GM19351 (cell line): Measurements from ENCODE around the gene COPG1.

ENCODE experiments used
- ATAC-seq: cut with Tn5 transposase; IDR thresholded peaks from one replicate; pipeline ENCODE4 v1.9.1; 2021; ENCODE audit warnings: mild to moderate bottlenecking, moderate library complexity; ENCODE audit not compliant: unreplicated experiment

Gene COPG1

DNA sequence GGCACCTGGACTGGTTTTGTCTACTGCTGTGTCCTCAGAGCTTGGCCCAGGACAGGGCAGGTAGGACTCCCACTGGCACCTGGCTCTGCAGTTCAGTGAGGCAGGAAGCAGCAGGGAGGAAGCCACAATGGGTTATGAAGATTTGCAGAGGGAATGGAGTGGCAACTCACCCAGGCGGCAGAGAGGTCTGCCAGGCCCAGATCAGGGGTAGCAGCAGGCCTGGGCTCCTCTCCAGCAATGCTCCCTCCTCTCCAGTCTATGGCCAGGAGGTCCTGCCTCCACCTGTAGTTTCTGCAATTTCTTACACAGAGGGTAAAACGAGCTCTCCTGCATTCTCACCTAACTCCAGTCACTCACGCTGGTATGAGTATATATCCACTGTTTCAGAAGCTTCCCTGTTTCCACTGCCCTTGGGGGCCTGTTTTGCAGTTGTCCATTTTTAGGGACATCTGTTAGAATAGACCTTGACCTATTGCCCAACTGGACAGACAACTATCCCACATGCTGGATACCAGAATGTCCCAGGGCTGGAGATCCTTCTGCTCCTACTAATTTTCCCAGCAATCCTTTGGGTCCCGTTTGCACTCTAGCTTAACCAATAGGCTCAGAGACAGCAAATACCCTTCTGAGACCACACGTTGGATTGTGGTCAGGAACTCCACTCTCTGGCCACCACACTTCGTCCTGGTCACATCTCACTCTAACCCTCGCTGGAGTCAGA is 64.4 kb downstream of the COPG1 start:
- ATAC-seq, result no peak

DNA sequence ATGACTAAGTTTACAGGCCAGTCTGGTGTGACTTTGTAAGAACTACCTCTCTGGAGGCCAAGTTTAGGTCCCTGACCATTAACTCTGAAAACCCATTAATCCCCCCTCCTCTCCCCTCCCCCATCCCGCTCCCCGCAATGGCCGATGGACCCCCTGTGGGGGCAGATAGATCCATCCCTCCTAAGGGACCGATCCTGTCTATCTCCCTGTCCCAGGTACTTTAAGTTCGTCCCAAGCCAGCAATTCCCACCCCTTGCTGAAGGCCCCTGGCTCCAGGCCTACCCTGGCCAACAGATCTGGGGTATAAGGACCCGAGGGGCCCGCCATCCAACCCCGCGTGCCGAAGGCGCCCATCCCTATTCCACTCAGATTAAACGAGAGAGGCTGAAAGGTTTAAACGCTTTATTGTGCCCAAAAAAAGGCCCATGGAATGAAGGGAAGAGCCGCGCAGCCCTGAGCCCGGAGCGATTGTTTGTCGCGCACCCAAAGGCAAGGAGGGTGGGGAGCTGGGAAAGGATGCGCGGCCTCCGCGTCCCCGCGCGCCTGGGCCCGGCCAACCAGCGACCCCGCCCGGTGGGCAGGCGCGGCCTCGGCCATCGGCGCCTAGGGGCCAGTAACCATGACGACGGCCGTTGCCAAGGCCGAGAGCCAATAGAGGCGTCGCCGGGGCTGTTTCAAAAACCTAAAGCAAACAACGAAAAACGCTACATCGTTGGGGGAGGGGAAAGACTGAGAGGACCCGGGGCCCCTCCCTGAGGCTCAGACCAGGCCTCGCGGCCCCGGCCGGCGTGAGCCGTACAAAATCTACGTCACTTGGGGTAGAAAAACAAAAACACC is 65.2 kb downstream of the COPG1 start:
- ATAC-seq, result no peak

DNA sequence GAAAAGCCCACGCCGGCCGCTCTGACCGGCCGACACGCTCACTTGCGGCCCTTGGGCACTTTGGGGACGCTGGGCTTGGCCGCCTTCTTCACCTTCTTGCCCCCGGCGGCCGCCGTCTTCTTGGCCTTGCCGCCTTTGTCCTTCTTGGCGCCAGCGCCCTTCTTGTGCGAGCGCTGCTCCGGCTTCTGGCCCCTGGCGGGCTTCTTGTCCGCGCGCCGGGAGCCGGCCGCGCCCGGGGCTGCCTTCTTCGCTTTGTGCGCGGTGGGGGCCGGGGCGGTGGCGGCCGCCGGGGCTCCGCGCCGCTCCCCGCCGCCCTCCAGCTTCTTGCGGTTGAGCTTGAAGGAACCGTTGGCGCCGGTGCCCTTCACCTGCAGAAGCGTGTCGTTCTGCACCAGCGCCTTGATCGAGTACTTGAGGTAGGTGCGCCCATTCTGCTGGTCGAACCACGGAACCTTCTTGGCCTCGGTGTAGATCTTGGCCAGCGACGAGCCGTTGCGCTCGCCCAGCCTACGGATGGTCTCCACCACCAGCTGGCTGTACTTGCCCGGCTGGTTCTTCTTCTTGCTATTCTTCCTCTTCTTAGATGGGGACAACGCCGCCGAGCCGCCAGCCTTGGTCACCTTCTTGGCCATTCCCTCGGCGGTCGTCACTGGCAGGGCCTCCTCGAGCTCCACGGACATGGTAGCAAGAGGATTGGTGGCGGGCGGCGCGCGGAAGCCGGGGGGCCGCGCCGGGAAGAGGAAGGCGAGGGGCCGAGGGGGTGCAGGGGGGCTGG is 66.0 kb downstream of the COPG1 start:
- no peak for ATAC-seq

DNA sequence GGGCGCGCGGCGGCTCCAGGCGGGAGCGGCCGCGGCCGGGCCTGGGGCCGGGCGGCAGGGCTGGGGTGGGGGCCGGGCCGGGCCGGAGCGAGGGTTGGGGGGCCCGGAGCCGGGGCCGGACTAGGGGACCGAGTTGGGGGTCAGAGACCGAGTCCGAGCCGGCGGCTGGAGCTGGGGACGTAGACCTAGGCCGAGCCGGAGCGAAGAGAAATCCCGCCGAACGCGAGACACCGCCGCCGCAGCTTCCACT is 66.5 kb downstream of the COPG1 start:
- ATAC-seq, result no peak

DNA sequence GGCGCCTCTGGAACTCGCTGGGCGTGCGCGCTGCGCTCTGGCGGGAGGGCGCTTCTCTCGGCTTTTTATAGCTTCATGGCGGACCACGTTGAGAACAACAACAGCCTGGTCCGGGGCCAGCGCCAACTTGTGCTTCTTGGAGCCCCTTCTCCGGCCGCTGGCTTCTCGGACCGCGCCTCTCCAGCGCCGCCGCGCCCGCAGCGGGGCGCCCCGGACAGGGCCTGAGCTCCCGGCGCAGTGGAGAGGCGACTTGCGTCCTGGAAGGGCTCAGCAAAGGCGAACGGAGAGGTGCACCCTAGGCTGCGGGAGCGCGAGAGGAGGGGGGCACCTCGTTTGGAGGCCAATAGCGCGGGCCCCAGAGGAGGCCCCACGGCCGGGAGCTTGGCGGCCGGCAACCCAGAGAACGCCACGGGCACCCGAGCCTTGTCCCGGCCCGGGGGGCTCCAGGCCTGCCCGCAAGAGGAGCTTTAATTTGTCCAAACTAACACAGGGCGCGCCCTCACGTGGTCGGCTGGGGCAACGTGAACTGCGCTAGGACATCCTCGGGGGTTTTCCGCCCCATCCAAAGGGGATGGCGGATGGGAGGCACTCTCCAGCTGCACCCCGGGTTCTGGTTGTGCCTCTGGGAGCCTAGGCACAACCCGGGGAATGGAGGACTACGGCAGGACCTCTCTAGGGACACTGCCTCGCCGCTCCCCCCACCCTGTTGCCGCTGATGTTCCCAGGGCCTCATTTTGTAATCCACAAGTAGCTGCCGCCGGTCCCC is 67.0 kb downstream of the COPG1 start:
- peak; percentile 41 for ATAC-seq

DNA sequence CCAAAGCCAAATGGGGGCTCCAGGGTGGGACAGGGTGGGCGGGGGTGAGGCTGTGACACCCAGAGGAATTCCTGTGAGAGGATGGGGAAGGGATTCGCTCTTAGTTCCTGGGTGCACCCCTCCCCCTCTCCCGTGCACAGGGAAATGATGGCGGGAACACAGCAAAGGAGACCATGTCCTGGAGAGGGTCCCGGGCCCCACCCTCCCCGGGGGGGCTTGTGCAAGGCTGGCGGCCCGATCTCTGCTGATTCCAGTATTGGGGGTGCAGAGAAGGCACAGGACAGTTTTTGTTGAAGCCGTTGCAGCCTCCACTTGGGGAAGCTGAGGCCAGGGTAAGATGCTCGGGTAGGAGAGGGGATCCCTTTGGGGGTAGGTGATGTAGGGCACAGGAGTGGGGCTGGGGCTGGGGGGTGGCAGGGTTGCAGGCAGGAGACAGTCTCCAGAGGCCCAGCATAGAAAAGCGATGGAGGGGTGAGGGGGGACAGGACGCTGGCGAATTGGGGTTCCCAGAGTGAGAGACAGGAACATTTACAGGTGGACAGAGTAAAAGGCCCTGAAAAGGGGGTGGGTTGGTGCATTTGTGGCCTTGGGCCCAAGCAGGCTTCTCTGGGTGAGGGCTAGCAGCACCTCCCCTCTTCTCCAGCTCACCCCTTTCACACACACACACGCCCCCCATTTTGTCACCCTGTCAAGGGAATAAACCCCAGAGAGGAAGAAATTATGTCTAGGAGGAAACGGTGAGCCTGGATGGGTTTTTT is 67.8 kb downstream of the COPG1 start:
- no peak for ATAC-seq

DNA sequence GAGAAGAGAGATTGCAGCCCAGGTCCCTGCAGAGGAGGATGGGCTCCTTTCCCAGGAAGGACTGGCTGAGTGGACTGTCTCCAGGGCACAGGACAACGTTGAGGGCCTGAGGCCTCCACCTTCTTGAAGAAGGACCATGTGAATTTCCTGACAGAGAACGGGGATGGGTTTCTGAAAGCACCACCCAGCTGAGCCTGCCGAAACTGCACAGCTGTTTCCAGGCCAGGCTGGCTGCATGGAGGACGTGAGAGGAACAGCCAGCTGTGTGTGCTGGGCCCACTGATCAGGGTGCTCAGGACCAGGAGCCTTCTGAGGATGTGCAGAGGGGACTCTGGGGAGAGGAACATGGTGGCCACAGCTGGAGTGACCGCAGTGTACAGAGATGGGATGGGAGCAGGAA is 68.4 kb downstream of the COPG1 start:
- ATAC-seq, result no peak

DNA sequence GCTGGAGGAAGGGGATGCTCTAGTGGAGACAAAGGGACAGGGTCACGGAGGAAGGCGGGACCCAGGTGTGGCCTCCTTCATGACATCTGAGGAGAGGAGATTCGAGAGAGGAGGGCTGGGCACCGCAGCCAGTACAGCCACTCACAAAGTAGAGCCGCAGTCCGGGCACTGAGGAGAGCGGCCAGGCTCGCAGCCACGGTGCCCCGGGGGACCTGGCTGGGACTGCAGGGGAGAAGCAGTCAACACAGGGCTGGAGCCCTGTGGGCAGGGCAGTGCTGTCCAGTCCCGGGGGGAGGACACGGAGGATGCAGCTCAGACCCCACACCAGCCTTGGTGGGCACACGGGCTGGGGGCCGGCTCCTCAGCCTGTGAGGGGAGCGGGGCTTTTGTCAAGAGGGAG is 69.5 kb downstream of the COPG1 start:
- ATAC-seq, result no peak

DNA sequence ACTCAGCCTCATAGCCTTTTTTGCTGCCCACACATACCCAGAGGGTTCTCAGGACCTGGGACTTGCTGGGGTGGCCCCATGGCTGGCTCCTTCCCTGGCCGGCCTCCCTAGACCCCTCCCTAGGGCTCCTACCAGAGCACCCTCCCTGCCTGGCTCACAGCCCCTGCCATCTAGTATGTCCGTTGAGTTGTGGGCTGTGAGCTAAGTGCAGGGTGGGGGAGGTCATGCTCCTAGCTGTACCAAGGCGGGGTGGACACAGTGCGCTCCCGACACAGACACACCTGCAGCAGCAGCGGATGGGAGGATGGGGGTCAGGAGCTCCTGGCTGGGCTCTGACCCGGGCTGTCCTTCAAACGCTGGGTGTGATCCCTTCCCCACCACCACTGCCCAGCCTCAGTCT is 70.9 kb downstream of the COPG1 start:
- no peak for ATAC-seq

DNA sequence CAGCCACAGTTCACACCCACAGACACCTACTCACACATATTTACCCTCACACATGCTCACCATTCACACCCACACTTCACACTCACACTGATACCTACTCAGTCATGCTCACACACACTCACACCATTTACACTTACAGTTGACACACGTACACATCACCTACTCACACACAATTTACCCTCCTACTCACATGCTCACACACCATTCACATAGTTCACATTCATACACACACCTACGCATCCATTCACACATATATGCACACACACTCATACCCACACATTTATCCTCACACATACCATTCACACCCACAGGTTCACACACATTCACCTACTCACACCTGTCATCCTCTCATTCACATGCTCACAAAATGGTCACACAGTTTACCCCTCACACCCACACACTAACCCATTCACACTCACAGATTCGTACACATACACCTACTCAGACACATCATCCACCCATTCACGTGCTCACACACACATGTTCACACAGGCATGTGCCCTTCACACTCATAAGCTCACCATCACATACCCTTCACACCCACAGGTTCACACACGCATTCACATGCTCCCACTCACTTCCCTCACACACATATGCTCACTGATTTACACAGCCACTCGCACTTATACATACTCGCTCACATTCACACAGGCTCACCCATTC is 71.5 kb downstream of the COPG1 start:
- no peak for ATAC-seq

DNA sequence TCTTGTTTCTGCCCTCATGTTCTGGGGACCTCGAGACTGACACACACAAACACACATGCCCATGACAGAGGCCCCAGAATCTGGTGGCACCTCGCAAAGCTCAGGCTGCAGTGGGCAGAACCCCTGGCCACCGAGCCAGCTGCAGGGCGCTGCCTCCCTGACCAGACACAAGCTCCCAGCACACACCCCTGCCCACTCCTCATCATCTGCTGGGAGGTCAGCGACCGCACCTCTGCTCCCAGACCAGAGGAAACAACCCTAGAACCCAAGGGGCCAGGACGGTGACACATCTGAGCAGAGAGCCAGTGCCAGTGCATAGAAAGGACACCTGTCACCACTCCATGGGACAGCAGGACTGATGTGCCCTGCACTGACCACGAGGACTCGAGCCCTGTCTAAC is 72.5 kb downstream of the COPG1 start:
- no peak for ATAC-seq

DNA sequence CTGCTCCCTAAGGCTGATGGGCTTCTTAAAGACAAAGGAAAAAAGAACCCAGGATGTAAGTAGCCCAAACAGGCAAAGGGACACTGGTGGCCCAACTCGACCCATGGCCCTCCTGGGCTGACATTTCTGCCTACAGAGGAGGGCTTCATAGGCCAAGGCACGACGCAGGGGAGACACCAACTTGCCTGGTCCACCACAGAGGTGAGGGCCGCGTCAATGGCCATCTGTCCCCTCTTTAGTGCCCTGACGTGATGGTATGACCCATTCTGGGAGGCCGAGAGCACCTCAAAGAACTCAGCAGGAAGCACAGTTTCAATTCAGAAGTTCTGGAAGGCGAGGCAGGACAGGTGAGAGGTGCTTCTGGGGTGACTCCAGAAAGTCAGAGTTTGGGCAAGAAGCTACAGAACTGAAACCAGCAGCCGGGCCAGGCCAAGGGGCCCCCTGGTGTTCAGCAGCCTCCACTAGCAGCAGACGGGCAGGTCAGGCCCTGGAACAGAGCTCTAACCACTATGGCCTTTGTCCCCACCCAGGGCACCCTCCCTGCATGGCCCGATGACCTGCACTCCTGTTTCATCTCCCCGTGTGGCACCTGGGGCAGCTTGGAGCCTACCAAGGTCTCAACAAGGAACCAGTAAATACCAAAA is 74.4 kb downstream of the COPG1 start:
- ATAC-seq, result peak; percentile 75

DNA sequence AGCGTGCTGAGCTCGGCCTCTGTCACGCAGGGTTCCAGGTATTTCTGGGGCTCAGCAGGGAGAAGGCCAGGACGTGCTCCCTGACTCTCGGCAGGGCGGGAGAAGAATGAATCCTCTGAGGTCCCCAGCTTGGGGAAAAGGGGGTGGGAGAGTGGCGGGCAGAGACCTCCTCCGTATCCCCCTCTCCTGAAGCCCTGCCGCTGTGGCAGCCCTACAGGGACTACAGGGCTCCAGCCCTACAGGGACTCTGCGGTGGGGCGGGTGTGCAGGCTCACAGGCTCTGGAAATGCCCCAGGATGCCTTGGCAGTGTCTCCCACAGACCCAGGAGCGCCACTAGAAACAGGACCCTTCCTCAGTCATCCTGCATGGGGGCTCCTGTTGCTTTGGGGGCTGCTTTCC is 75.4 kb downstream of the COPG1 start:
- ATAC-seq, result no peak

DNA sequence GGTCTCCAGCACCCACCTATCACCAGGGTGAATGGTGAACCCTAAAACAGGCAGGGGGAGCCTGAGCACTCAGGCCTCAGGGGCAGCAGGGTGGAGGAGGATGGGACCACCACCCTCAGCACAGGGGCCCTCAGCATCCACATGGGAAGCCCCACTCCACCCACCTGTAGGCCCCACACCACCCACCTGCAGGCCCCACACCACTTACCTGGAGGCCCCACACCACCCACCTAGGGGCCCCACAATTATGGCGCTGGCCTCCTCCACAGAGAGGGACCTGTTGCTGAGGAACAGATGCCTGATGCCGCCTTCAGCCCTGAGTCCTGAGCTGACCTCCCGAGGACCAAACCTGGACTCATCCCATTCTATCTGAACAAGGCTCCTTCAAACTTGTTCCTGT is 76.0 kb downstream of the COPG1 start:
- ATAC-seq, result no peak

DNA sequence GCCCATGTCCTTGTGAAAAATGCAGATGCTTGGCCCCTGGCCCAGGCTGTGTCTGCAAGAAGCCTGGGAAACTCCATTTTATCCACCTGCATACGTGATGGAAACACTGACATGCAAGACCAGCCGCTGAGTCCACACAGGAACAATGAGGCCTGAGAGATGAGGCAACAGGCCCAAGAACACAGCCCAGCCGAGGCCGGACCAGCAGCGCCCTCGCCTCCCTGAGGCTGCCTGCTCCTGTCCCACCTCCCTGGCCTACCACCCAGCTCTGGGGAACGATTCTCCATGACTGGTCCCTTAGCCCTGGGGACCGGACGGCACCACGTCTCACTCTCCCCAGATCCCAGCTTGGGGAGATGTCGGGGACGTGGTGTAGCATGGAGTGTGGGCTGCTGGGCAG is 76.7 kb downstream of the COPG1 start:
- ATAC-seq, result no peak

DNA sequence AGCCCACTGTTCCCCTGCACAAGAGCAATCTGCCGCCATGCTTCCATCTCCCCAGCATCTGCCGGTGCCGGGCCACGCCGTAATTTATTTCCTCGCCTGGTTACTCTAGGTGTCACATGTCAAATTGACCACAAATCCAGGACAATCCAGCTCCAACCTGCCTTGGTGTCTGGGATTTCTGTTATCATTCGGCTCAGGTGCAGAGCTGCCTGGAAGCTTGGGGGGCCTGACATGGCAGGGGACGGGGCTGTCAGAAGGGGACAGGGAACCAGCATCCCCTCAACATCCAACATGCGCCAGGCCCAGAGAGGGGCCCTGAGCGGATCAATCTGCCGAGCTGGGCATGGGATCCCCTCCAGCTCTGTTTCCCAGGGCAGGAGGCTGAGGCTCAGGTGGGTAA is 77.2 kb downstream of the COPG1 start:
- ATAC-seq, result no peak
